Mesothelial cell of epicardium (in vitro differentiated cells): ENCODE data around the gene STAB1. TPM values are rescaled to one million over a fixed set of nuclear protein-coding genes. Genes with fewer than 3 reads are reported as not detected.

Experiments
- DNase-seq, 2 experiments: peaks; one replicate each; pipeline ENCODE4 v3.0.0; 2021; ENCODE audit warnings: low spot score in 2 of 2; ENCODE audit not compliant: unreplicated experiment in 2 of 2
- H3K27ac Mint-ChIP-seq: 2 replicates; pipeline ENCODE4 v1.8.0; 2021; ENCODE audit warnings: mixed read lengths
- H3K27me3 Mint-ChIP-seq: 2 replicates; pipeline ENCODE4 v1.8.0; 2021; ENCODE audit warnings: low read depth, mixed read lengths
- H3K36me3 Mint-ChIP-seq: 2 replicates; pipeline ENCODE4 v1.8.0; 2021; ENCODE audit warnings: mixed read lengths
- H3K4me1 Mint-ChIP-seq: 2 replicates; pipeline ENCODE4 v1.8.0; 2021; ENCODE audit warnings: mixed read lengths
- H3K4me3 Mint-ChIP-seq: 2 replicates; pipeline ENCODE4 v1.8.0; 2021; ENCODE audit warnings: mild to moderate bottlenecking, moderate library complexity, mixed read lengths
- H3K9me3 Mint-ChIP-seq: 2 replicates; pipeline ENCODE4 v1.8.0; 2021; ENCODE audit warnings: mixed read lengths
- CTCF ChIP-seq: fragments of 200-600 bp; sonication (generic); IDR thresholded peaks from one replicate; pipeline ENCODE4 v1.5.0; 2021; ENCODE audit warnings: antibody characterized with exemption; ENCODE audit not compliant: unreplicated experiment
- total RNA-seq: library from RNA; stranded (reverse); gene quantifications from 3 replicates; pipeline ENCODE4 v1.2.1, GENCODE V29; 2021

STAB1 gene
- total RNA-seq, 1 donor from 2014 or later, result 0.29 TPM

- Mint-ChIP-seq H3K4me3 (peak overlapping the region; percentile 92), H3K27ac (peak overlapping the region; percentile 89), H3K27me3 (no peaks in the 10 kb centered on the region), H3K36me3 (peaks cover 15% of the 10 kb centered on the region), H3K9me3 (no peaks in the 10 kb centered on the region), H3K4me1 (peaks cover 52% of the 10 kb centered on the region)
- no peak for DNase-seq
- TF ChIP-seq CTCF, result no peak
Observed at GRCh38 chr3:52454250-52454937, 40.7 kb upstream of the STAB1 start.

GRCh38 chr3:52454938-52455282 lies 40.2 kb upstream of the STAB1 start:
- Mint-ChIP-seq H3K4me1 (peaks cover 49% of the 10 kb centered on the region), H3K4me3 (peak overlapping the region; percentile 92), H3K27me3 (no peaks in the 10 kb centered on the region), H3K9me3 (no peaks in the 10 kb centered on the region), H3K27ac (peak overlapping the region; percentile 89), H3K36me3 (peaks cover 15% of the 10 kb centered on the region)
- no peak for DNase-seq
- no peak for TF ChIP-seq CTCF

GRCh38 chr3:52455283-52456168 lies 39.6 kb upstream of the STAB1 start, which contains the start of gene NISCH:
Gene NISCH (plus strand): TSS chr3:52455604. CDS start chr3:52455642, 38 bp downstream.
- H3K4me3 Mint-ChIP-seq, result peak within 1 kb of the TSS; percentile 92
- peak within 1 kb of the TSS; percentile 94 for H3K27ac Mint-ChIP-seq
- TF ChIP-seq CTCF, result no peak
- peaks cover 17% of the 10 kb centered on the region for H3K36me3 Mint-ChIP-seq
- H3K27me3 Mint-ChIP-seq, result no peaks in the 10 kb centered on the region
- H3K4me1 Mint-ChIP-seq, result peaks cover 43% of the 10 kb centered on the region
- peak; percentile 87 to 90 for DNase-seq
- no peaks in the 10 kb centered on the region for H3K9me3 Mint-ChIP-seq

GRCh38 chr3:52456169-52456799 lies 38.9 kb upstream of the STAB1 start:
- Mint-ChIP-seq H3K27ac (peak overlapping the region; percentile 94), H3K4me3 (peak overlapping the region; percentile 92), H3K36me3 (peaks cover 20% of the 10 kb centered on the region), H3K27me3 (no peaks in the 10 kb centered on the region), H3K4me1 (peaks cover 40% of the 10 kb centered on the region), H3K9me3 (no peaks in the 10 kb centered on the region)
- no peak for DNase-seq
- no peak for TF ChIP-seq CTCF

GRCh38 chr3:52456800-52457183 lies 38.3 kb upstream of the STAB1 start:
- Mint-ChIP-seq H3K27me3 (no peaks in the 10 kb centered on the region), H3K4me1 (peaks cover 40% of the 10 kb centered on the region), H3K9me3 (no peaks in the 10 kb centered on the region), H3K27ac (peak overlapping the region; percentile 94), H3K4me3 (peak overlapping the region; percentile 92), H3K36me3 (peaks cover 20% of the 10 kb centered on the region)
- DNase-seq, result no peak
- TF ChIP-seq CTCF, result no peak
